ENCODE results near the gene TGIF2.
"Not testable (repeated sequence)": the region's sequence is repeated elsewhere in the genome, so short reads cannot be mapped to it uniquely, and the experiment has no call there.

TGIF2 gene

GRCh38 chr20:36547186-36548005, 26.0 kb upstream of the TGIF2 start:
- DNase-seq: no peak

DNA sequence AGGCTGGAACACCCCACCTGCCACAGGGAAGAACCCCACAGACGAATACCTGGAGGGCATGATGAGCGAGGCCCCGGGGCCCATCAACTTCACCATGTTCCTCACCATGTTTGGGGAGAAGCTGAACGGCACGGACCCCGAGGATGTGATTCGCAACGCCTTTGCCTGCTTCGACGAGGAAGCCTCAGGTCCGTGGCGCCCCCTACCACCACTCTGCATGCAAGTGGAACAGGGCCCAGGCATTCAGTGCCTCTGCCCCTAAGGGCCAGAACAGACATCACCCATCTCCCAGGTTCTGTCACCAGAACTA, 25.4 kb upstream of the TGIF2 start:
- no peak for DNase-seq

DNA sequence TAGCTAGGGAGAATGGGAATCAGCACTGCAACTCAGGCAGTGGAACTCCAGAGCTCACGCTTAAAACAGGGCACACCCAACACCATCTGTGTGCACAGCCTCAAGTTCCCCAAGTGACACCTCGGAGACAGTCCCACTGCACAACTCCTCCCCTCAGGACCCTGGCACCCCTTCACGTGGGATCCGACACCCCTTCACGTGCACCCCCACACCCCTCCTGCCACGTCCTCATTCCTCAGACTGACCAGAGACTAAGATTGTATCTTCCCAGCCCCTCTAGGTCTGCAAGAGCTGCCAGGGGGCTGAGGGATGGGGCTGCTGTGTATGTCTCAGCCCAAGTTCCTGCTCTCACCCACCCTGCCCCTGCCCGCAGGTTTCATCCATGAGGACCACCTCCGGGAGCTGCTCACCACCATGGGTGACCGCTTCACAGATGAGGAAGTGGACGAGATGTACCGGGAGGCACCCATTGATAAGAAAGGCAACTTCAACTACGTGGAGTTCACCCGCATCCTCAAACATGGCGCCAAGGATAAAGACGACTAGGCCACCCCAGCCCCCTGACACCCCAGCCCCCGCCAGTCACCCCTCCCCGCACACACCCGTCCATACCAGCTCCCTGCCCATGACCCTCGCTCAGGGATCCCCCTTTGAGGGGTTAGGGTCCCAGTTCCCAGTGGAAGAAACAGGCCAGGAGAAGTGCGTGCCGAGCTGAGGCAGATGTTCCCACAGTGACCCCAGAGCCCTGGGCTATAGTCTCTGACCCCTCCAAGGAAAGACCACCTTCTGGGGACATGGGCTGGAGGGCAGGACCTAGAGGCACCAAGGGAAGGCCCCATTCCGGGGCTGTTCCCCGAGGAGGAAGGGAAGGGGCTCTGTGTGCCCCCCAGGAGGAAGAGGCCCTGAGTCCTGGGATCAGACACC, 24.4 kb upstream of the TGIF2 start:
- no peak for DNase-seq

DNA sequence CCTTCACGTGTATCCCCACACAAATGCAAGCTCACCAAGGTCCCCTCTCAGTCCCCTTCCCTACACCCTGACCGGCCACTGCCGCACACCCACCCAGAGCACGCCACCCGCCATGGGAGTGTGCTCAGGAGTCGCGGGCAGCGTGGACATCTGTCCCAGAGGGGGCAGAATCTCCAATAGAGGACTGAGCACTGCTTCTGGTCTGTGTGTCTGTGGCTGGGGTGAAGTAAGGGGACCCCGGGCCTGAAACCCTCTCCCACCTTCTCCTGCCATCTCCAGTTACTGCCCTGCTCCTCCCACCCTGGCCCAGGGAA, 23.8 kb upstream of the TGIF2 start:
- no peak for DNase-seq

DNA sequence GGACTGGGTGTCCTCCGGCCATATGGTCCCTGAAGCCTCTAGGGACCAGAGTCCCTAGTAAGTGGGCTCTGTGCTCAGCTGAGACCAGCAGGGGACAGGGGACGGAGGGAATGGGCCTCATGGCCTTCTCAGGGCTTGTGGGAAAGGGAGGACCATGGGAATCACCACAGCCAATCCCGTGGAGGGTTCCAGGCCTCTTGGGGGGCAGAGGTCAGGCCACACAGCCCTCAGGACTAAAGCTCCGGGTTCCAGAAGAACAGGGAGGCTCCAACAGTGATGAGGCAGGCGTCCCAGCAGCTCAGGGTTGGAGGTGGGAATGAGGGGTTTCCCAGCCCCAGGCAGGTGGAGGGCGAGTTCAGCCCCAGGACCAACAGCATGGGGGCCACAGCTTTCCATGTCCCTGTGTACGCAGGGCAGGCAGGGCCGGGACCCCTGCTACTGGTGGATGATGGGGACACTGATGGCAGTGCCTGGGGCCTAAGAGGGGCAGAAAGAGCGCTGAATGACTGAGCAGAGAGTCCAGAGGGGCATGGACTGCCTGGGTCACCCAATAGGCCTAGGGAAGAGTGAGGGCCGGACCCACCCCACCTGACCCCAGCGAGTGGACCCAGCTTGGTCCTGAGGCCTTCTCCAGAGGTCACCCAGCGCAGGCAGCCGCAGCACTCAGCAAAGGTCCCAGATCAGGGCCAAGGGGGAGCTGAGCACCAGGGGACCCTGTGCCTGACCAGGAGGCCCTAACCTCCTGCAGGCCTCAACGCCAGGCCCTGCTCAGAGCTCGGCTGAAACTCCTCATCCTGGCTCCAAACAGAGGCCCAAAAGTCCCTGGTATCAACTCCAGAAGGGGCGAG, 23.2 kb upstream of the TGIF2 start:
- no peak for DNase-seq

- DNase-seq: no peak
Measured at GRCh38 chr20:36550790-36551299, 22.6 kb upstream of the TGIF2 start.

DNA sequence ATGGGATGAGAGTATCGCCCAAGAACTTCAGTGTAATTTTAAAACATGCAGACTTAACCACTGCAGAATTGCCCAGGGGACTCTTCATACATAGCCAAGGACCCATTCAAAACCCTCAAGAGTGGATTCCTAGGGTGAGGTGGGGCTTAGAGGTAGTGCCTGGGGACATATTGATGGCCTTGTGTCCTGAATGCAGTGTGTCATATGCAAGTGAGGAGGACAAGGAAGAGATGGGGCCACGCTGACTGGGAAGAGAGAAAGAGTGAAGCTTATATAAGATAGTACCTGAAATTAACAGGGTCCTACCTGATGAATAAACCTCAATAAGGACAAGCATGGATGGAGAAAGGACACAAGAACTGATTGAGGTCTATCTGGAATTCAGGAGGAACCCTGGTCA, 18.1 kb upstream of the TGIF2 start:
- no peak for DNase-seq

DNA sequence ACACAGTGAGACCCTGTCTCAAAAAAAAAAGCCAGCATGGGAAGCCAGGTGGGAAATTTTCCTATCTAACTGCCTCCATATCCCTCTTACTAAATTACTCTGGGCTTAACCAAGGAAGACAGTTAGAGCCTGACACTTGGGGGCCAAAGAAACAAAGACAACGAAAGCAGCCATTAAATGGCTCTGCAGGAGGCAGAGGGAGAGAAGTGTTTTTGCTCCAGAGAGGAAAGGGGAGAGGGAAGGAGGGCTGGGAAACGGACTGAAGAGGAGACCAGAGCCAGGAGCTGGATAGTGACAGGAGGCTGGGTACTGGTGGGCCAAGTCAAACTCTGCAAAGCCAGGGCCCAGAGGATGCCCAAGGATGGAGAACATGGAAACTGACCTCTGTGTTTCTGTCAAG, 10.7 kb upstream of the TGIF2 start:
- no peak for DNase-seq

DNA sequence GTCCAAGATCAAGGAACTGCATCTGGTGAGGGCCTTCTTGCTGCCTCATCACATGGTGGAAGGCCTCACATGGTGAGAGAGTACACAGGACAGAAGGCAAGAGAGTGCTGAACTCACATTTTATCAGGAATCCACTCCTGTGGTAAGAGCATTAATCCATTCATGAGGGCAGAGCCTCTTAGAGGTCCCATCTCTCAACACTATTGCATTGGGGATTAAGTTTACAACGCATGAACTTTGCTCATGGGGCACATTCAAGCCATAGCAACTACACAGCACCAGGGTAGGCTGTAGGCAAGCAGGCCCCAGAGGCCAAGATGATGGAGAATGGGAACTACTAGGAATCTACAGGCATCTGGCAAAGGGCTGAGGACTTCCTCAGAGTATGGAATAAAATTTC, 10.0 kb upstream of the TGIF2 start:
- no peak for DNase-seq

DNA sequence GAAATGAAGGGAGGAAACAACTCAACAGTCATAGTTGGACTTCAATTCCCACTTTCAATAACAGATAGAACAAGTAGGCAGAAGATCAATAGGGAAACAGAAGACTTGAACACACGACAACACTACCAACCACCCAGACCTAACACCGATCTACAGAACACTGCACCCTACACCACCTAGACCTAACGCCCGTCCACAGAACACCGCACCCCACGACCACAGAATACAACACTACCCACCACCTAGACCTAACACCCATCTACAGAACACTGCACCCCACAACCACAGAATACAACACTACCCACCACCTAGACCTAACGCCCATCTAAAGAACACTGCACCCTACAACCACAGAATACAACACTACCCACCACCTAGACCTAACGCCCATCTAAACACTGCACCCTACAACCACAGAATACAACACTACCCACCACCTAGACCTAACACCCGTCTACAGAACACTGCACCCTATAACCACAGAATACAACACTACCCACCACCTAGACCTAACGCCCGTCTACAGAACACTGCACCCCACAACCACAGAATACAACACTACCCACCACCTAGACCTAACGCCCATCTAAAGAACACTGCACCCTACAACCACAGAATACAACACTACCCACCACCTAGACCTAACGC, 9.2 kb upstream of the TGIF2 start:
- DNase-seq: not testable (repeated sequence)

- DNase-seq: not testable (repeated sequence)
Measured at GRCh38 chr20:36564726-36565121, 8.7 kb upstream of the TGIF2 start.

GRCh38 chr20:36565520-36565919, 7.9 kb upstream of the TGIF2 start:
- DNase-seq: no peak

GRCh38 chr20:36569847-36570429, 3.5 kb upstream of the TGIF2 start:
- no peak for DNase-seq

- peak in 1 of 6 experiments; percentile 15 for DNase-seq
Measured at GRCh38 chr20:36571564-36572504, 1.6 kb upstream of the TGIF2 start.

DNA sequence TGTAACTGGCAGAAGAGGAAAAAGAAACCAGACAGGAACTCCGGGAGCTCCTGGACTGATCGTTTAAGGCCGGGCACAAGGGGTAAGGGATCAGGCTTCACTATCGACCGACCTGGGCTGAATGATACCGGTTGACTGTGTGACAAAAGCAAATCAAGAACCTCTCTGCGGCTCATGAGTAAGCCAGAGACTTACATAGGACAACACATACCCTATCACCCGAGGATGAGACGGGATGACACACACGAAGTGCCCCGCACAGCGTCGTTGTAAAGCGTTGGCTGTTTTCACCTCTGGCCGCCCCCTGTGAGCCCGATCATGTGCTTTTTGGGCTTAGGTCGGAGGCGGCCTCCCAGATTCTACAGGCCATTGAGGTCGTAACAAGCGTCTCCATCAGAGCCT, 695 bp upstream of the TGIF2 start:
- peak in 5 of 6 experiments; percentile 55 to 86 (median 67) for DNase-seq

GRCh38 chr20:36573798-36574365, 485 bp downstream of the TGIF2 start:
- peak; percentile 29 to 67 (median 52) for DNase-seq

- DNase-seq: peak; percentile 29 to 69 (median 54)
Measured at GRCh38 chr20:36574366-36575135, 1.2 kb downstream of the TGIF2 start.

DNA sequence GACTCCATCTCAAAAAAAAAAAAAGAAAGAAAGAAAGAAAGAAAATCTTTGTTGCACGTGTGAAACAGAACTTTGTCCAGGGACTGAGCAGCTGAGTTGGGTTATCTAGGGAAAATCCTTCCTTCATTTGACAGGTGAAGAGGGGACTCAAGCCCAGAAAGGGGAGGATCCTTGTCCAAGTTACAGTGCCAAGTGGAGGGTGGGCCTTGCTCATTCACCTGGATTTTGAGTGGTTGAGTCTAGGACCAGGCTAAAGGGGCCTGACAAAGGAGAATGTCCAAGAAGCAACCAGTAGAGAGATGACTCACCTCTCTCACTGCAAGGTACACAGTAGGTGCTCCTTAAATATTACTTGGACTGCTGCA, 2.7 kb downstream of the TGIF2 start:
- no peak for DNase-seq

DNA sequence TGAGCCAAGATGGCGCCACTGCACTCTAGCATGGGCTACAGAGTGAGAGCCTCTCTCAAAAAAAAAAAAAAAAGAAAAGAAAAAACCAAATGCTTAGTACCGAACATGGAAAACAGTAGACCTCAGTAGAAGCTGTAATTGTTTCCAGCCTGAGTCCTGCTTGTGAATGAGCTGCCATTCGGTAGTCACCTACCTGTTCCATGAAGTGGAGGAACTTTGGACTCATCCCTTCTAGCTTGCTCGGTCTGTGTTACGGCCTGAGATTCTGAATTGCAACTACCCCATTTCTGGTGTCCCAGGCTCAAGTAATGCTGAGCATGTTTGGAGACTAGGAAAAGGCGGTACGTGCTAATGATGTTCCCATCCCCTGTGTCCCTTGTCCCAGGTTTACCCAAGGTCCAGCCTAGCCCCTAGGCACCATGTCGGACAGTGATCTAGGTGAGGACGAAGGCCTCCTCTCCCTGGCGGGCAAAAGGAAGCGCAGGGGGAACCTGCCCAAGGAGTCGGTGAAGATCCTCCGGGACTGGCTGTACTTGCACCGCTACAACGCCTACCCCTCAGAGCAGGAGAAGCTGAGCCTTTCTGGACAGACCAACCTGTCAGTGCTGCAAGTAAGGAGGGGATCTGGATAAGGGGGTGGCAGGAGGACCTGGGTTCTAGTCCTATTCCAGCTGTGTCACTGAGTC, 5.1 kb downstream of the TGIF2 start:
- DNase-seq: no peak
